Mesendoderm (in vitro differentiated cells): ENCODE measurements around the gene BNIP2.
A peak's percentile ranks its signal among the peaks of the same experiment; 100 is the strongest.

ENCODE experiments used
- DNase-seq: peaks from one replicate; pipeline ENCODE4 v3.0.0; 2013
- H2AK5ac ChIP-seq: 2 replicates; pipeline ENCODE4 v1.6.1; 2013; ENCODE audit warnings: low read length, inconsistent platforms
- H2BK120ac ChIP-seq: 2 replicates; pipeline ENCODE4 v1.6.1; 2013; ENCODE audit warnings: low read depth, mild to moderate bottlenecking, low read length, moderate library complexity, mixed read lengths
- H2BK15ac ChIP-seq: replicated peaks from 2 replicates; pipeline ENCODE4 v1.6.1; 2013; ENCODE audit warnings: low read depth, mild to moderate bottlenecking, moderate library complexity
- H2BK5ac ChIP-seq: 2 replicates; pipeline ENCODE4 v1.6.1; 2013; ENCODE audit warnings: low read length, inconsistent platforms
- H3K18ac ChIP-seq: 2 replicates; pipeline ENCODE4 v1.6.1; 2013; ENCODE audit warnings: mild to moderate bottlenecking, low read length, mixed read lengths
- H3K23ac ChIP-seq: one replicate; pipeline ENCODE4 v1.6.1; 2013; ENCODE audit warnings: low read length
- H3K27ac ChIP-seq: 2 replicates; pipeline ENCODE4 v1.5.1; 2013; ENCODE audit warnings: low read depth, mild to moderate bottlenecking, inconsistent platforms, low read length, moderate library complexity
- H3K27me3 ChIP-seq: 2 replicates; pipeline ENCODE4 v1.6.1; 2013; ENCODE audit warnings: low read length, control low read depth, mild to moderate bottlenecking, inconsistent platforms; ENCODE audit not compliant: insufficient read depth, poor library complexity
- H3K36me3 ChIP-seq: 2 replicates; pipeline ENCODE4 v1.6.1; 2013; ENCODE audit warnings: low read length, inconsistent platforms; ENCODE audit not compliant: control insufficient read depth, insufficient read depth
- H3K4ac ChIP-seq: one replicate; pipeline ENCODE4 v1.6.1; 2013; ENCODE audit warnings: low read depth, mild to moderate bottlenecking, low read length, moderate library complexity
- H3K4me1 ChIP-seq: 2 replicates; pipeline ENCODE4 v1.6.1; 2013; ENCODE audit warnings: low read depth, low read length, inconsistent platforms; ENCODE audit not compliant: control insufficient read depth
- H3K4me2 ChIP-seq: 2 replicates; pipeline ENCODE4 v1.6.1; 2013; ENCODE audit warnings: low read length
- H3K4me3 ChIP-seq: 2 replicates; pipeline ENCODE4 v1.5.1; 2013; ENCODE audit warnings: mild to moderate bottlenecking, low read length
- H3K56ac ChIP-seq: one replicate; pipeline ENCODE4 v1.6.1; 2013; ENCODE audit warnings: low read length
- H3K79me1 ChIP-seq: 2 replicates; pipeline ENCODE4 v1.6.1; 2013; ENCODE audit warnings: low read length, inconsistent platforms
- H3K79me2 ChIP-seq: 2 replicates; pipeline ENCODE4 v1.6.1; 2013; ENCODE audit warnings: mild to moderate bottlenecking, low read length; ENCODE audit not compliant: control insufficient read depth, insufficient read depth
- H3K9ac ChIP-seq: 2 replicates; pipeline ENCODE4 v1.6.1; 2013; ENCODE audit warnings: low read length, inconsistent platforms
- H4K5ac ChIP-seq: one replicate; pipeline ENCODE4 v1.6.1; 2013; ENCODE audit warnings: low read length
- H4K8ac ChIP-seq: one replicate; pipeline ENCODE4 v1.6.1; 2013; ENCODE audit warnings: low read depth, mild to moderate bottlenecking, control low read depth, low read length, moderate library complexity
- WGBS: extraction: QIAGEN DNeasy Blood & Tissue Kit; methylation state at CpG from one replicate; pipeline ENCODE4 v1.1.7; 2013; ENCODE audit warnings: low lambda C conversion rate, missing lambda C conversion rate; ENCODE audit not compliant: insufficient coverage; ENCODE audit errors: extremely low coverage; 5-methylcytosine and 5-hydroxymethylcytosine counted together

The BNIP2 gene

DNA sequence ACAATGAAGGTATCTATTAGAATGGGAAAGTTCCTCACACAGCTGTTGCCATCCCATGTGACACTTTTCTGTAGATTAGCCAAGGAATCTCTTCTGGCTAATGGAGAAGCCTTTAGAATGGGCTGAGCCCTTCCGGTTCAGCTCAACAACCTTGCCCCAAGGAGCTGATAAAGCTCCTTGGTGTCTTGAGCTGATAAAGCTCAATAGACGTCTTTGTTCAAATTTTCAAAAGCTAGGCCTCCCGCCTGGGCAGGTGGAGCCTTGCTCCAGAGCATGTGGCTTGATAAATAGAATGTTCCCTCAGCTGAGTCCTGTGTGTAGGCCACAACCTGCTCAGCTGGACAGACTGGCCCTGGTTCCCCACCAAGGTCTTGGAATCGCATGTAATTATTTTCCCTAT, 7.2 kb upstream of the BNIP2 start:
- peak overlapping the region; percentile 70 for H3K27ac ChIP-seq
- H3K18ac ChIP-seq = no peak overlapping the region
- no peak overlapping the region for H3K4ac ChIP-seq
- H3K23ac ChIP-seq = no peak overlapping the region
- H3K4me2 ChIP-seq = no peak overlapping the region
- no CpG with 5 or more reads among the region's 4 CpGs for WGBS
- peak; percentile 70 for DNase-seq
- no peak overlapping the region for H4K8ac ChIP-seq
- H2BK120ac ChIP-seq = no peak overlapping the region
- H2BK15ac ChIP-seq = no peak overlapping the region
- no peak overlapping the region for H3K56ac ChIP-seq
- peaks cover 3% of the 10 kb centered on the region for H3K4me1 ChIP-seq
- H3K9ac ChIP-seq = no peak overlapping the region
- no peaks in the 10 kb centered on the region for H3K27me3 ChIP-seq
- H3K36me3 ChIP-seq = no peaks in the 10 kb centered on the region
- no peaks in the 10 kb centered on the region for H3K79me2 ChIP-seq
- H3K79me1 ChIP-seq = no peaks in the 10 kb centered on the region
- H2AK5ac ChIP-seq = no peak overlapping the region
- no peak overlapping the region for H2BK5ac ChIP-seq
- no peak overlapping the region for H4K5ac ChIP-seq
- H3K4me3 ChIP-seq = no peak overlapping the region

DNA sequence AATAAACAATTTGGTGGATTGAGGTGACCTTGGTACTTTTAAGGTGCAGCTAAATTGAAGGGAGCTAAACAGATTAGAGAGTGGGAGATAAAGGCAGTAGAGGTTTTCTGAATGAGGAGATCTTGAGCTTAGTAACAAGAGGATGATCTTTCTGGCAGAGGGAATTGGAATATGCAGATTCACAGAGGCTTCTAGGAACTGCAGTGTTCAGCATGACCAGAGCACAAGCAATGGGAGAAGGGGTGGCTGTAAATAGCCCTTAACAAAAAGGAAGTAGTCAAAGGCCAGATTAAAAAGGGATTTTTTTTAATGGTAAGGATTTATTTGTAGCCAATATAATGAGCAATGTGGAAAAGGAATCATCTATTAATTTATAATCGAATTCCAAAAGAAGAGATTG, 5.7 kb upstream of the BNIP2 start:
- Histone ChIP-seq H3K79me1 (no peaks in the 10 kb centered on the region), H3K56ac (no peak overlapping the region), H3K18ac (no peak overlapping the region), H3K9ac (no peak overlapping the region), H3K4me1 (peaks cover 3% of the 10 kb centered on the region), H2BK5ac (no peak overlapping the region), H3K36me3 (no peaks in the 10 kb centered on the region), H2AK5ac (no peak overlapping the region), H3K4me3 (no peak overlapping the region), H2BK15ac (no peak overlapping the region), H3K23ac (no peak overlapping the region), H3K79me2 (no peaks in the 10 kb centered on the region), H3K4me2 (no peak overlapping the region), H4K8ac (no peak overlapping the region), H4K5ac (no peak overlapping the region), H3K27me3 (no peaks in the 10 kb centered on the region), H3K4ac (no peak overlapping the region), H3K27ac (no peak overlapping the region), H2BK120ac (no peak overlapping the region)
- peak; percentile 27 for DNase-seq
- WGBS = 100% methylated on average over 1 of the region's 1 CpG

DNA sequence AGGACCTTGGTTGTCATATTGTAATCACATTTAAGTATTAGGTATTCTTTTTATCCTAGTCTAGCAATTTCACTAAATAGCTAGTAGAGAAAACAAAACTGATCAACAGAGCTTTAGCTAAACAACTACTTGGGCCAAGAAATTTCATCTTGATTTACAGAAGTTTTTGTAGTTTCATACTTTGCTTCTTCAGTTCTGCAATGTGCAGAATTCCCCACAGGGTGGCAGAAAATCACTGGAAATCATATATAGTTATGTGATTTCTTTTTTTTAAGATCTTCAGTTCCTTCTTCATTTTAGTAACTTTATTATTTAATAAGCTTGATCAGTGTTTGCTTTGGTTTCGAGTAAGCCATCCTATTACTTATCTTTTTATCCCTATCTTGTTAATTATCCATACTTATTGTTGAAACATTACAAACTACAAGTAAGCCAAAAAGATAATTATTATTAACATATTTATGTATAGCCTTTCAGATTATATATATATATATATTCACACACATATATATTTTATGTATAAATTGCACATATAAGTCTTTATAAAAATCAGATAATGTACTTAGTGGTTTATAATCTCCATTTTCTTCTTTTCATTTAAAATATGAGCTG, 2.2 kb upstream of the BNIP2 start:
- peak; percentile 23 for DNase-seq
- H3K23ac ChIP-seq = no peak overlapping the region
- H2BK15ac ChIP-seq = no peak overlapping the region

DNA sequence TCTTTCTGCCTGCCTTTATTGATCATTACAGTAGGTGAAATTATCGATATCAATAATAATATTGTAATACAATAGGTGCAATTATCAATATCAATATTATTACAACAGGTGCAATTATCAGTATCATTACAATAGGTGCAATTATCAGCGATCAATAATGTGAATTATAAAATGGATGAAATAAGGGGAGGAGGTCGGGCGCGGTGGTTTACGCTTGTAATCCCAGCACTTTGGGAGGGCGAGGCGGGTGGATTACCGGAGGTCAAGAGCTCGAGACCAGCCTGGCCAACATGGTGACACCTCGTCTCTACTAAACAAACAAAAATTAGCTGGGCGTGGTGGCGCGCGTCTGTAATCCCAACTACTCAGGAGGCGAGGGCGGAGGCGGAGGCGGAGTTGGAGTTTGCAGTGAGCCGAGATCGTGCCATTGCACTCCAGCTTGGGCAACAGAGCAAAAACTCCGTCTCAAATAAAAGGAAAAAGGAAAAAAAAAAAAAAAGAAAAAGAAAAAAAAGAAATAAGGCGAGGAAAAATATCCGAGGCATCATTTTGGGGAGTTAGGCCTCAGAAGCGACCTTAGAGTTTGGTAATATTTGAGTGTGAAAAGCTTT, 611 bp upstream of the BNIP2 start:
- H3K27ac ChIP-seq = no peak overlapping the region

More for the DNA sequence above, 2.2 kb upstream of the BNIP2 start:
- Histone ChIP-seq H3K4me3 (no peak overlapping the region), H3K4ac (no peak overlapping the region), H4K5ac (no peak overlapping the region), H3K4me1 (peaks cover 5% of the 10 kb centered on the region), H3K18ac (no peak overlapping the region), H3K4me2 (no peak overlapping the region), H2BK120ac (no peak overlapping the region), H2AK5ac (no peak overlapping the region), H3K56ac (no peak overlapping the region), H3K27me3 (no peaks in the 10 kb centered on the region), H4K8ac (no peak overlapping the region), H3K27ac (no peak overlapping the region), H3K36me3 (no peaks in the 10 kb centered on the region), H2BK5ac (no peak overlapping the region), H3K79me2 (peaks cover 23% of the 10 kb centered on the region), H3K79me1 (peaks cover 5% of the 10 kb centered on the region), H3K9ac (no peak overlapping the region)
- WGBS = no CpG with 5 or more reads among the region's 1 CpG

DNA sequence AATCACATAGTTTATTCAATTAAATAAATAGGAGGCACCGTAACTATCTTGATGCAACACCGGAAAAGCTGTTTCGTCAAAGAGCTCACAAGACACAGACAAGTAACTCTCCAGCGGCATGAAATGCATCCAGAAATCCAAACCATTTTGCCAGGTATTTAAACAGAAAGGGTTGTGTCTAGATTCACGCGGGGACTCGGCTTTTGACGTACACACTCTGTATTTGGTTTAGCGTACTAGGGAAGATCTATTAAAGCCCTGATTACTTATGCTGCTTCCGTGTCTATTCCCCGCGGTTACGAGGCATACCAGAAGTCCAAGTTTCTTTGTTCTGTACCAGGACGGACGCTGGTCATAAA, 718 bp downstream of the BNIP2 start:
- H3K9ac ChIP-seq = peak overlapping the region; percentile 91
- no peak overlapping the region for H4K5ac ChIP-seq
- WGBS = no CpG with 5 or more reads among the region's 15 CpGs
- H3K27me3 ChIP-seq = no peaks in the 10 kb centered on the region
- H3K36me3 ChIP-seq = no peaks in the 10 kb centered on the region
- peak overlapping the region; percentile 89 for H3K4me3 ChIP-seq
- no peak overlapping the region for H2AK5ac ChIP-seq
- H3K4me2 ChIP-seq = peak overlapping the region; percentile 3
- no peak for DNase-seq
- H3K4me1 ChIP-seq = peaks cover 2% of the 10 kb centered on the region
- H3K27ac ChIP-seq = peak overlapping the region; percentile 88
- peaks cover 35% of the 10 kb centered on the region for H3K79me2 ChIP-seq
- peaks cover 5% of the 10 kb centered on the region for H3K79me1 ChIP-seq
- no peak overlapping the region for H4K8ac ChIP-seq
- H3K4ac ChIP-seq = peak overlapping the region; percentile 98
- H2BK15ac ChIP-seq = no peak overlapping the region
- H3K23ac ChIP-seq = no peak overlapping the region
- peak overlapping the region; percentile 94 for H3K18ac ChIP-seq
- no peak overlapping the region for H2BK5ac ChIP-seq
- H3K56ac ChIP-seq = peak overlapping the region; percentile 93
- no peak overlapping the region for H2BK120ac ChIP-seq

More for the DNA sequence above, 611 bp upstream of the BNIP2 start:
- WGBS = no CpG with 5 or more reads among the region's 25 CpGs
- no peak overlapping the region for H3K23ac ChIP-seq
- H2BK120ac ChIP-seq = no peak overlapping the region
- H3K4me3 ChIP-seq = no peak overlapping the region
- peak; percentile 76 for DNase-seq
- no peak overlapping the region for H2BK15ac ChIP-seq
- H3K56ac ChIP-seq = peak overlapping the region; percentile 68
- no peak overlapping the region for H4K8ac ChIP-seq
- no peak overlapping the region for H3K18ac ChIP-seq
- H4K5ac ChIP-seq = no peak overlapping the region
- peaks cover 33% of the 10 kb centered on the region for H3K79me2 ChIP-seq
- H3K79me1 ChIP-seq = peaks cover 5% of the 10 kb centered on the region
- H3K9ac ChIP-seq = peak overlapping the region; percentile 56
- no peak overlapping the region for H2BK5ac ChIP-seq
- H3K27me3 ChIP-seq = no peaks in the 10 kb centered on the region
- no peak overlapping the region for H3K4ac ChIP-seq
- no peak overlapping the region for H2AK5ac ChIP-seq
- no peak overlapping the region for H3K4me2 ChIP-seq
- H3K36me3 ChIP-seq = no peaks in the 10 kb centered on the region
- peaks cover 2% of the 10 kb centered on the region for H3K4me1 ChIP-seq

DNA sequence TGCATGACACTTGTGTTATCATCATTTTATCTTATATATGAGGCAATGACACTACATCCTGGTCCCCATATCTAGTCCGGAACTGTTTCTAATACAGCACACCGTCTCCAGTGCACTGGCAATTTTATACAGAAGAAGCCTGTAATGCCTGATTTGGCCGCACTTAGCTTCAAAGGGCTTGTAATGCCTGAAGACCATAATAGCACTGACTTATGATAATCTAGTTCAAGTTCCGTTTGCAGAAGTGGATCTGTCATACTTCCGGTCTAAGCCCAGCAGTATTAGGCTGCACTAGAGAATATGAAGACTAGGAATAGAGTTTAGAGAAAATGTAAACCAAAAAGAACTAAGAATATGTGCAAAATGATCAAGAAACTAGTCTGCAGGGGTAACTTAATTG, 1.3 kb downstream of the BNIP2 start:
- H3K27me3 ChIP-seq = no peaks in the 10 kb centered on the region
- H2BK5ac ChIP-seq = no peak overlapping the region
- H2AK5ac ChIP-seq = no peak overlapping the region
- peaks cover 35% of the 10 kb centered on the region for H3K79me2 ChIP-seq
- H4K8ac ChIP-seq = no peak overlapping the region
- peak overlapping the region; percentile 65 for H3K9ac ChIP-seq
- no peak for DNase-seq
- H3K4me1 ChIP-seq = peaks cover 2% of the 10 kb centered on the region
- no peak overlapping the region for H3K56ac ChIP-seq
- no peaks in the 10 kb centered on the region for H3K36me3 ChIP-seq
- H3K79me1 ChIP-seq = peaks cover 5% of the 10 kb centered on the region
- WGBS = no CpG with 5 or more reads among the region's 5 CpGs
- no peak overlapping the region for H3K27ac ChIP-seq
- no peak overlapping the region for H3K18ac ChIP-seq
- peak overlapping the region; percentile 67 for H3K4me2 ChIP-seq
- no peak overlapping the region for H3K23ac ChIP-seq
- no peak overlapping the region for H3K4me3 ChIP-seq
- no peak overlapping the region for H4K5ac ChIP-seq
- no peak overlapping the region for H3K4ac ChIP-seq
- H2BK120ac ChIP-seq = no peak overlapping the region
- H2BK15ac ChIP-seq = no peak overlapping the region
